H1 (cell line): ENCODE data around the gene LPCAT1.

Source experiments
- CTCF ChIP-seq, 3 experiments: IDR thresholded peaks; 1 replicate in 2 of 3; 2 replicates in 1 of 3; pipeline versions ENCODE4 v1.5.1 to v1.6.1; 2011; ENCODE audit warnings: low read length in 3 of 3, mild to moderate bottlenecking in 3 of 3, inconsistent platforms in 2 of 3, low read depth in 1 of 3, moderate library complexity in 1 of 3; ENCODE audit not compliant: insufficient read depth in 1 of 3; ENCODE audit errors: control extremely low read depth in 1 of 3
- GABPA ChIP-seq: IDR thresholded peaks from 2 replicates; pipeline ENCODE4 v1.6.1; 2011; ENCODE audit warnings: mild to moderate bottlenecking, low read length, moderate library complexity, borderline replicate concordance; ENCODE audit not compliant: insufficient read depth
- ZNF274 ChIP-seq: IDR thresholded peaks from 2 replicates; pipeline ENCODE4 v1.7.0; 2012; ENCODE audit warnings: low read length, borderline replicate concordance; ENCODE audit errors: extremely low read depth

- TF ChIP-seq CTCF (IDR thresholded peaks at IDR 0.05; ENCODE audit: control extremely low read depth in 1 of 3, insufficient read depth in 1 of 3, low read depth in 1 of 3, low read length in 3 of 3) (no peak), GABPA (no peak), ZNF274 (no peak)
These were observed 48.8 kb downstream of the LPCAT1 start for GRCh38 chr5:1474866-1475543.
